Gastroesophageal sphincter (tissue), 4 donors: ENCODE measurements around the gene CAMK1G. TPM values are rescaled to one million over a fixed set of nuclear protein-coding genes. Genes with fewer than 3 reads are reported as not detected.

Experiments used
- ATAC-seq: fragments of 150-250 bp; one replicate; pipeline ENCODE4 v1.9.1; 2016; ENCODE audit warnings: mild to moderate bottlenecking, moderate library complexity
- H3K27ac ChIP-seq, 4 donors: fragments of 200-600 bp; sonication (generic) in 3 of 4; 1 replicate in 3 of 4; 2 replicates in 1 of 4; pipeline ENCODE4 v1.5.1; 2016 to 2019
- H3K27me3 ChIP-seq: fragments of 200-600 bp; sonication (generic); one replicate; pipeline ENCODE4 v1.5.1; 2019
- H3K36me3 ChIP-seq, 2 donors: fragments of 200-600 bp; sonication (generic); one replicate each; pipeline ENCODE4 v1.5.1; 2019; ENCODE audit warnings: control low read depth in 1 of 2
- H3K4me1 ChIP-seq, 3 donors: fragments of 200-600 bp; sonication (generic); 1 replicate in 2 of 3; 2 replicates in 1 of 3; pipeline ENCODE4 v1.5.1; 2016 to 2019; ENCODE audit warnings: control low read depth in 2 of 3
- H3K4me3 ChIP-seq, 2 donors: fragments of 200-600 bp; sonication (generic); one replicate each; pipeline ENCODE4 v1.5.1; 2019; ENCODE audit warnings: mild to moderate bottlenecking in 1 of 2, moderate library complexity in 1 of 2
- H3K9me3 ChIP-seq, 3 donors: fragments of 200-600 bp; sonication (generic); one replicate each; pipeline ENCODE4 v1.5.1; 2017 to 2019; ENCODE audit warnings: control low read depth in 2 of 3
- EP300 ChIP-seq: sonication (generic); formaldehyde crosslinking; IDR thresholded peaks from one replicate; pipeline ENCODE4 v1.6.1; 2017; ENCODE audit warnings: antibody characterized with exemption, mild to moderate bottlenecking
- POLR2A ChIP-seq, 2 donors: fragments of 450-650 bp; IDR thresholded peaks; one replicate each; pipeline ENCODE4 v1.6.1; 2017; ENCODE audit warnings: antibody characterized with exemption in 2 of 2, mild to moderate bottlenecking in 2 of 2, moderate library complexity in 1 of 2
- POLR2AphosphoS5 ChIP-seq: sonication (generic); formaldehyde crosslinking; IDR thresholded peaks from one replicate; pipeline ENCODE4 v1.6.1; 2017; ENCODE audit warnings: antibody characterized with exemption
- WGBS, 2 donors: methylation state at CpG; one replicate each; pipeline ENCODE4 v1.1.5; 2018; ENCODE audit warnings: low coverage in 1 of 2; 5-methylcytosine and 5-hydroxymethylcytosine counted together
- total RNA-seq, 4 donors: library from RNA; depleted of rRNA; stranded (reverse); fragments of >200 nt; gene quantifications; one replicate each; pipeline ENCODE4 v1.1.0, GENCODE V29; 2016
- TF ChIP-seq, protein P1 (sequence below), 4 experiments: fragments of 200-600 bp in 2 of 4; fragments of 450-650 bp in 2 of 4; sonication (generic) in 1 of 4; IDR thresholded peaks; one replicate each; pipeline ENCODE4 v1.5.1; 2017 to 2019; ENCODE audit warnings: antibody characterized with exemption in 4 of 4, mild to moderate bottlenecking in 2 of 4, moderate library complexity in 2 of 4

Gene CAMK1G
- total RNA-seq, 4 donors from 2014 or later = 0.19 to 6.8 (median 0.84) TPM

DNA sequence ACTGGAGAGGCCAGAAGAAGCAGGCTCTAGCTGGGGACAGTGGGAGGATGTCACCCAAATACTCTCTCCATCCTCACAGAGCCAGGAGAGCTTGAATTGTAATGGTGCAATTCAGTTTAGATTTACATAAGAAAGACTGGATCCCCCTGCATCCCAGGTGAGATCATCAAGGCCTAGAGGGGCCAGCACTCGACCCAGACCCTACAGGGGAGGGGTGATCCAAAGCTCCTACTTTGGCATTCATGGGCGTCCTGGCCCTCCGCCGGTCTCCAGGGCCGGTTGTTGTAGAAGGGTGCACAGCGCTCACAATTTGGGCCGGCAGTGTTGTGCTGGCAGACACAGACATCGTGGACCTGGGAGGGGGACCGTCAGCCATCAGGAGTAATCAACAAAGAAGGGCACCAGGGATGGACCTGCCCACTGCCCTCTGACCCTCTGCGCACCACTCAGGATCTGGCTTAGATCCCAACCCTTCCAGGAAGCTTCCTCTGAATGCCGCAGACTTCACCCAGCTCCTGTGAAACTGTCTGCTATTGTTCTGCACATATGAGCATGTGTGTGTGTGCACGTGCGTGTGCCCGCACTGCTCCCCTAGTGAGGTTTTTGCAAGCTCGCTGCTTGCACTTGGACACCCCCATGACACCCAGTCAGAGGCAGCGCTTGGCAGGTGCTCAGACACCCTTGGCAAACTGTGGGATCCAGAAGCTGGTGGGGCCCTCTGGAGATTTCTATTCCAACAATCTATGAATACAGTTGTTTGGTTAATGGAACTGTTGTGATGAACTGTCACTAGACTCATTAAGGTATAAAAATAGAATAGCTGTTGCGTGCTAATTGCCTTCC is 47.1 kb downstream of the CAMK1G start:
- 46 to 71% methylated on average over 6 of the region's 17 CpGs for WGBS, 2 donors
- no peak for ATAC-seq

DNA sequence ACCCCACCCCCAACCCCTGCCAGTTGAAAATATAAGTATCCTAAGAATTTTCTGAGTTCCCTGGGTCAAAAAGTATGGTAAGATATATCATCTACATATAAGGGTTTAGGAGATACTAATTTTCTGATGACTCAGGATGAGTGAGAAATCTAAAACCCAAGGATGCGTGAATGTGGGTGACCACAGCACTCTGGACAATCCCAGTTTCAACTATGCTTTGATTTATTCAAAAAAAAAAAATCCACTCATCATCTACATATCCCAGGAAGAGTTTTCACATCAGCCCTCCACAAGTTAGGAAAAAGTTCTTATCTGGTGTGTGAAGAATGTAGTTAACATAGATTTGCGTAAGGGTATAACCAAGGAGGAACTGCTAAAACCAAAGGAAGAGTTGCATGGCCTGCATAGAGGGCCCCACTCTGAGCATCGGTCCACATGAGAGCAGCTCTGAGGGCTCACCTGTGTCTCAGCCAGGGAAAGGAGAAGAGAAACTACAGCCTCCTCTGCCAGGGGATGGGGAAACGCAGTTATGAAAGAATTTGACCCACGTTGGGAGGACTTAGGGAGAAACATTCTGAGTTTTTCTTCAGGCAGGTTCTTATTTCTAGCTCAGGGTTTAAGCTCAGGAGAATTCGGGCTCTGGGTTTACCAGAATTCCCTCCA is 50.0 kb downstream of the CAMK1G start:
- no peaks in the 10 kb centered on the region for H3K9me3 ChIP-seq
- H3K36me3 ChIP-seq = no peaks in the 10 kb centered on the region
- H3K27me3 ChIP-seq = no peaks in the 10 kb centered on the region
- TF ChIP-seq POLR2A (IDR thresholded peaks at IDR 0.05) (no peak), POLR2AphosphoS5 (no peak), EP300 (no peak)
- TF ChIP-seq, protein P1, sequence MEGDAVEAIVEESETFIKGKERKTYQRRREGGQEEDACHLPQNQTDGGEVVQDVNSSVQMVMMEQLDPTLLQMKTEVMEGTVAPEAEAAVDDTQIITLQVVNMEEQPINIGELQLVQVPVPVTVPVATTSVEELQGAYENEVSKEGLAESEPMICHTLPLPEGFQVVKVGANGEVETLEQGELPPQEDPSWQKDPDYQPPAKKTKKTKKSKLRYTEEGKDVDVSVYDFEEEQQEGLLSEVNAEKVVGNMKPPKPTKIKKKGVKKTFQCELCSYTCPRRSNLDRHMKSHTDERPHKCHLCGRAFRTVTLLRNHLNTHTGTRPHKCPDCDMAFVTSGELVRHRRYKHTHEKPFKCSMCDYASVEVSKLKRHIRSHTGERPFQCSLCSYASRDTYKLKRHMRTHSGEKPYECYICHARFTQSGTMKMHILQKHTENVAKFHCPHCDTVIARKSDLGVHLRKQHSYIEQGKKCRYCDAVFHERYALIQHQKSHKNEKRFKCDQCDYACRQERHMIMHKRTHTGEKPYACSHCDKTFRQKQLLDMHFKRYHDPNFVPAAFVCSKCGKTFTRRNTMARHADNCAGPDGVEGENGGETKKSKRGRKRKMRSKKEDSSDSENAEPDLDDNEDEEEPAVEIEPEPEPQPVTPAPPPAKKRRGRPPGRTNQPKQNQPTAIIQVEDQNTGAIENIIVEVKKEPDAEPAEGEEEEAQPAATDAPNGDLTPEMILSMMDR (IDR thresholded peaks at IDR 0.05) = no peak
- no peak for ATAC-seq
- WGBS, 2 donors = 94 to 98% methylated on average over 5 to 6 of the region's 6 CpGs
- no peak overlapping the region for H3K4me3 ChIP-seq
- peaks cover 0 to 13% (median 0%) of the 10 kb centered on the region in 3 donors for H3K4me1 ChIP-seq
- H3K27ac ChIP-seq = no peak overlapping the region

More for the DNA sequence above, 47.1 kb downstream of the CAMK1G start:
- Histone ChIP-seq H3K27me3 (no peaks in the 10 kb centered on the region), H3K27ac (no peak overlapping the region), H3K4me3 (no peak overlapping the region), H3K4me1 (peaks cover 0 to 37% (median 14%) of the 10 kb centered on the region in 3 donors), H3K9me3 (no peaks in the 10 kb centered on the region), H3K36me3 (no peaks in the 10 kb centered on the region)
- TF ChIP-seq POLR2AphosphoS5 (no peak), POLR2A (IDR thresholded peaks at IDR 0.05) (no peak), EP300 (no peak)
- TF ChIP-seq, protein P1 (IDR thresholded peaks at IDR 0.05) = no peak

DNA sequence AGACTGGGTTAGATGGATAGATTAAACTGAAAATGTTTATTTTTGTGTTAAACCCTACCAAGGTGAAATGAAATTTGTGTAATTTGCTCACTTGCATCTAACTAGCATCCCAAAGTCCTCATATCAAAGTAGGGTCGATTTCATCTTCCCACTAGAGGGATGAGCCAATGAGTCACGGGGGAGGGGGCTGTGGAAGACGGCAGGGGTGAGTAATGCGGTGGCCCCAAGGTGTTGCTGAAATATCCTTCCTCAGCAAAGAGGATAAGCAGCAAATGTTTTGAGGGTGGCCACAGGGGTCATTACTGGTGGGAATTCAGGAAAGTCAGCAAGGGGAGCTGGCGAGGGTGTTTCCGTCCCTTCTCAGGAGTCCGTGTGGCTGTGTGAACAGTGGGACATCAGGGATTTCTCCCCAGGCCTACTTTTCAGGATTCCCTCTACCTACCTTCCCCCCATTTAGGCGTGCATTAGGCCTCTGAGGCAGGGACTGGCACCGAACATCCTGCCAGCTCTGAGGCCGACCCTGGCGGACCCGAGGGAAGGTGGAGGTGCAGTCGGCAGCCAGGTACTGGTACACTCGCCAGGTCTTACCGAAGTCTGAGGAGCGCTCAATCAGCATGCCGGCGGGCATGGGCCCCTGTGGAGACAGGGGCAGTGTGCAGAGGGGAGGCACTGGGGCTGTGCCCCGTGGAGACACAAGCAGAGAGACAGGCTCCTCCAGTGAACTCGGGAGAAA is 50.7 kb downstream of the CAMK1G start:
- no peak overlapping the region for H3K27ac ChIP-seq
- no peaks in the 10 kb centered on the region for H3K36me3 ChIP-seq
- H3K9me3 ChIP-seq = no peaks in the 10 kb centered on the region
- no peak for ATAC-seq
- TF ChIP-seq POLR2A (IDR thresholded peaks at IDR 0.05) (no peak), EP300 (no peak)
- TF ChIP-seq, protein P1 (IDR thresholded peaks at IDR 0.05) = no peak
- H3K27me3 ChIP-seq = no peaks in the 10 kb centered on the region
- peaks cover 0 to 13% (median 0%) of the 10 kb centered on the region in 3 donors for H3K4me1 ChIP-seq
- WGBS, 2 donors = 63 to 80% methylated on average over 3 to 6 of the region's 20 CpGs
- no peak overlapping the region for H3K4me3 ChIP-seq

DNA sequence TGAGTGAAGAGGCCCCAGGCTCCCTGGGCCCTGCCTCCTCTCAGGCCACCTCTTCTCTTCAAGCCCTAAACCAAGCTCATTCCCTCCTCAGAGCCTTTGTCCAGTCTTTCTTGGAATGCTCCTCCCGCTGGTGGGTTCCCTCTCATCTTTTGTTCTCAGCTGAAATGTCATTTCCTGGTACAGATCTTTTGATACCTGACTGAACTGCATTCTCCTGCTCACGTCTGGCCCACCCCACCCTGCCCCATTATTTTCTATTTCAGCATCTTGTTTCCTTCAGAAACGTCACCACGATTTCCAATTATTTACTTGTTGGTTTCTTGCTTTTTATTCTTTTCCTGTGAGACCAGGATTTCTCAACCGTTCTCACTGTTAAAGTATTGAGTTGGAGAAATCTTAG is 52.3 kb downstream of the CAMK1G start:
- H3K27me3 ChIP-seq = no peaks in the 10 kb centered on the region

More for the DNA sequence above, 52.3 kb downstream of the CAMK1G start:
- H3K27ac ChIP-seq = no peak overlapping the region
- no peak overlapping the region for H3K4me3 ChIP-seq
- peaks cover 0 to 6% (median 0%) of the 10 kb centered on the region in 3 donors for H3K4me1 ChIP-seq
- 88 to 90% methylated on average over 4 to 5 of the region's 5 CpGs for WGBS, 2 donors
- TF ChIP-seq POLR2A (IDR thresholded peaks at IDR 0.05) = no peak
- TF ChIP-seq POLR2AphosphoS5 = no peak
- TF ChIP-seq, protein P1 (IDR thresholded peaks at IDR 0.05) = no peak
- TF ChIP-seq EP300 = no peak
- H3K9me3 ChIP-seq = no peaks in the 10 kb centered on the region
- no peaks in the 10 kb centered on the region for H3K36me3 ChIP-seq
- ATAC-seq = no peak
